CD4-positive, alpha-beta T cell treated with Interferon gamma for 1 hour (primary cell): ENCODE results near the gene PIEZO2.
"Not testable (repeated sequence)": the region's sequence is repeated elsewhere in the genome, so short reads cannot be mapped to it uniquely, and the experiment has no call there.

Experiments used
- DNase-seq: peaks from one replicate; pipeline ENCODE4 v3.0.0-alpha.2; 2020

PIEZO2 gene

GRCh38 chr18:11148680-11149440 lies 509 bp downstream of the PIEZO2 start:
- DNase-seq: no peak

DNA sequence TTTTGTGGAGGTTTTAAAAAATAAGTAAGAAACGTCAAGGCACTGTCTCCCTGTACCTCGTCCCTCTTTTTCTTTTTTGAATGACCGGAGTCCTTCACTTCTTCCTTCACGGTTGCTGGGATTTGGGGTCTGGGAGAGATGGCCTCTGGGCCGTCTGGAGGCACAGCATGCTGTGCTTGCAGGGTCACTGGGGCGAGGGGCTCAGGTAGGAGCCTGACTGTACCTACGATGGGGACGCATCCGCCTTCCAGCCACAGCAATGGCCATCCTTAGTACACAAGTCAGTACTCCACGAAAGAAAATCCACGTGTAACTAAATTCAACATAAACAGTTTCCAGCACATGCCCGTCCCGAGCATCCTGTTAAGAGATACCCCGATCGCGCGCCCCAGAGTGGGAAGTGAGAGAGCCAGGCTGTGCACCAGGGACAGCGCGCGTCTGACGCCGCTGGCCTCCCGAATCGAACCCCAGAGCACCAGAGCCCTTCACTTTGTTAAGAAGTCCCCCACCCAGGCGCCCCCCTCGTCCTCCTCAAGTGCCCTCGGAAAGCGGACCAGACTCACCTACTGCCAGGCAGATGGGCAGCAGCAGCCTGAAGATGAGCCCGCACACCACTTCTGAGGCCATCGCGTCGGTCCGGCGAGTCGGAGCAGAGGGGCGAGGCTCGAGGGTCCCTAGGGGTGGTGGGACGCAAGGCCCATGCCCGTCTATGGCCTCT lies 1.2 kb downstream of the PIEZO2 start:
- DNase-seq: no peak

DNA sequence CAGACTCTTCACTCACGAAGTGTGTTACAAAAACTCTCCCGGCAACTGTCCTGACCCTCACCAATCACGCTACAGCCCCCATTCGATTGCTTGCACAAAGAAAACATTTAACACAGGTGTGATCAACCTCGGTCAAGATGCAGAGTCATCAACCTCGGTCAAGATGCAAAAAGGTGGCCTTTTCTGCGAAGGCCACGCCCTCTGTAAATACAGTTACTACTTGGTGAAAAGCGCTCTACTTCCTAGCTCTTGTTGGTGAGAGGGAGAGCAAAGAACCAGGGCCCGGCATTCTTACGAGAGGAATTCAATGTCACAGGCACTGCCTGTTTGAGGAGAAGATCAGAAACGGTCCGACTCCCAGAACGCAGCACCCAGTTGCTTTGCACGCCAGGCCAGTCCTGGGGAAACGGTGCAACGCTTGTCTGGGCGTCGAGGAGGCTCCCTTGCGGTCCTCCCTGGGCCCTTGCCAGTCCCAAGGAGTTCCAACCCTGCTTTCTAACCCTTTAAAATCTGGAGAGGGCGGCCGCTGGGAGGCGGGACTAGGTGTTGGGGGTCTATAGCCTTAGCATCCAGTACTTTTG lies 1.9 kb downstream of the PIEZO2 start:
- no peak for DNase-seq

DNA sequence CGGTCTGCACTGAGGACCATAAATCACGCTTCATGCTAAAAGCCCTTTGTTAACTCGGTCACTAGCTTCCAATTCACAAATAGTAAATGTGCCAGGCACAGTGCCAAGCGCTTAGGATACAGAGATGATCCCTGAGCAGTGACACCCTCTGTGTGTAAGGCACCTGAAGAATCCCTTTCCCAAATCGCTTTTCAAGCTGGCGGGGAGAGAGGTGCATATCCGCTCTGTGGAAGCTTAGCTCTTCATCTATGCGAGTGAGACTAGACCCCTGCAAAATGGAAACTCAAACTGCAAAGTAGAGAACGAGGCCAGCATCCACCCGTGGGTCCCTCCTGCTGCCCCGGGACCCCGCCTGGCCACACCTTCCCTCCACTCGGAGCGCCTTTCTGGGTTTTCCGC lies 2.4 kb downstream of the PIEZO2 start:
- DNase-seq: no peak

- no peak for DNase-seq
Observed at GRCh38 chr18:11146238-11146946, 3.0 kb downstream of the PIEZO2 start.

DNA sequence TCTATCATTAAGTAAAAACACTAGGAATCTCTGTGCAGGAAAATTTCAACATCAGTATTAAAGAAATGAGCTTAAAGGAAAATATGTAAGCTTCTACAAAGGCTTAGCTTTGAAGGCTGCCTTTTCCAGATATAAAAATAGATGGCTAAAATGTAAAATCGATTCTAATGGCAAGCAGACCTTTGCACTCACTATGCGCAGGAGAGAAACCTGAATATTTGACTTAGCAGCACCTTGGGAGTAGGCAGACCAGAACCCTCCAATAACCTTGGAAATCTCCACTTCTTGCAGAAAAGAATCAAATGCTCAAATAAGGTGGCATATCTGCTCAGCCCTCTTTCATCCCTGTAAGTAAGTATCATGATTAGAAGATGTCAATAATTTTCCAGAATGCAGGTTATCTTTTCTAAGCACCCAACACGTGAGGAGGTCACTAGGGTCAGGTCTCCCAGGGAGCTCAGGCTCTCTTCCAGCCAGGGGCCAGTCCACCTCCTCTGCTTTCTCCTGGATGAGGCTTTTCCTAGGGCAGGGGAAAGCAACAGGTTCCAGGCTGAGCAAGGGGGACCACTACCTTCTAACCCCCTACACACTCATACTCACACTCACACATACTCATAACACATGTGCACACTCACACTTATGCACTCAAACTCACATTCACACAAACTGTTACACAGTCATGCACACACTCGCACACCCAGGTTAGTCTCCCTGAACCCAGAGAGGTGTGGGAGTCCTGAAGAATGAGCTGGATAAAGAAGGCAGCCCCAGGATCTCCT lies 3.8 kb downstream of the PIEZO2 start:
- no peak for DNase-seq

GRCh38 chr18:11137400-11137799 lies 12.0 kb downstream of the PIEZO2 start:
- no peak for DNase-seq

DNA sequence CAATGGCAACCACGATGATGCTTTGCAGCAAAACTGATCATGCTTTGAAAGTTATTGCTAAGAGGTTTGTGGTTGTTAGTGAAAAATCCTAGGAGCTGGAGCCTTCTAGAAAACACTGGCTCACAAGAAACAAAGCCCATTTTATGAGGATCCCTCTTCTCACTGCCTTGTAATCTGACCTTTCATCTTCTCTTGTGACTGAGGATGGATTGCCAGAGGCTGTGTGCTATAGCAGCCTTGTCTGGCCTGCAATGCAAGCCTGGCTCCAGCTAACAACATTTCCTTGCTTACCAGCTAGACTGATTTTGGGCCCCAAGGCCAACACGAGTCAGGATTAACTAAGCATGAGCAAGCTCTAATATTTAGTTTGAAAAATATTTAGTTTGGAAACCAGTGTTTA lies 13.1 kb downstream of the PIEZO2 start:
- DNase-seq: no peak

DNA sequence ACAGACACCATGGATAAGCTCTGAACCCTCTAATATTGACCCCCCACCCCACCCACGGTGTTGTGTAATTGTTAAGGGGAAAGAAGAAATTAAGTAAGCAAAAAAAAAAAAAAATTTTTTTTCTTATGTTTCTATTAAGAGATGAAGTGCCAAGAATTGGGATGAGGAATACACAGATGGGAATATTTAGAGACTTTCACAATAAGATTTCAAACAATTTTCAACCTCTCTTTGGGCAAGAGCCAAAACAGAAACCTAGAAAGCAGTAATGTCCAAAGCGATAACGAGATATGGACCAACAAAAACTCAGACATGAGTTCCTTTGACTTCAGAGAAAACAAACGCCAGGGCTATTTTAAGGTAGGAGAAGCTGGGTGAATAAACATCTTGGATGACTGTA lies 14.4 kb downstream of the PIEZO2 start:
- no peak for DNase-seq

GRCh38 chr18:11129059-11129458 lies 20.3 kb downstream of the PIEZO2 start:
- not testable (repeated sequence) for DNase-seq

- no peak for DNase-seq
Observed at GRCh38 chr18:11125492-11126315, 23.7 kb downstream of the PIEZO2 start.

DNA sequence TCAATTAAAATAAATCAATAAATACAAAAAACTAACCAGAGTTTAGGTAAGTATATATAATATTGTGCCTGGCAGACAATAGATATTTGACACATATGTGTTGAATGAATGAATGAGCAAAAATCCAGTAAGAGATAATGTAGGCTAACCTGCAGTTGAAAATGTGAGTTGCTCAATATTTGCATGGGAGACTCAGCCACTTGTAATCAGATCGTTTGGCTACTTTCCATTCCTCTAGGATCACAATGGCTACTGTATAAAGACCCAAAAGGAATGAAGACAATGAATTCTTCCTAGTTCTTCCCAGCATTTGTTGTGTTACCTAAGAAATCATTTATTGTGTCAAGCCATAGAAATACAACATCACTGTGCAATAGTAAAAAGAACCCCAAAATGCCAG lies 25.3 kb downstream of the PIEZO2 start:
- no peak for DNase-seq

- no peak for DNase-seq
Observed at GRCh38 chr18:11121443-11121849, 27.9 kb downstream of the PIEZO2 start.

DNA sequence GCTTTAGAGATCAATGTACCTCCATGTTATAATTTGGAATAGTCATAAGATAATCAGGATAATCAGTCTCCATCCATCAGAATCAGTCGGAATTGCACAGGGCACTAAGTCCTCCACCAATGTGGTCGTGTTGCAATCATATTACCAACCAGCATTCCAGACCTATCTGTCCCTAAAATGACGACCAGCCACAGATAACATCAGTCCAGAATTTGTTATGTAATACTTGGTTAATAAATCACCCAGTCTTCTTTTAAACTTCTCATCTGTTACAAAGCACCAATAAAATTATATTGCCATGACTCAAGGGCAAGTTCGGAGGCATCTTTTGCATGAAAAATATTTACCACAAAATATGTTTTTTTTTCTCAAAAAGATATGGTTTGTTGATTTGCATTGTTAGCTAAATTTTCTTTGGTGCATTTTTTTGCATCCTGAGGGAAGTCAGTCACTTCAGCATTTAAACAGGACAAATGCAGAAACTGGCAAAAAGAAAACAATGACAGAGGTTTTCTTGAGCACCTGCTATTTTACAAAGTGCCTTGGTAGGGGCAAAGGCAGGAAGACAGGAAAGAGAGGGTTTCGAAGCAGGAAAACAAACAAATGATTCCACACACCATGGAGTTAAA lies 29.3 kb downstream of the PIEZO2 start:
- DNase-seq: no peak

- DNase-seq: no peak
Observed at GRCh38 chr18:11119550-11119949, 29.8 kb downstream of the PIEZO2 start.

DNA sequence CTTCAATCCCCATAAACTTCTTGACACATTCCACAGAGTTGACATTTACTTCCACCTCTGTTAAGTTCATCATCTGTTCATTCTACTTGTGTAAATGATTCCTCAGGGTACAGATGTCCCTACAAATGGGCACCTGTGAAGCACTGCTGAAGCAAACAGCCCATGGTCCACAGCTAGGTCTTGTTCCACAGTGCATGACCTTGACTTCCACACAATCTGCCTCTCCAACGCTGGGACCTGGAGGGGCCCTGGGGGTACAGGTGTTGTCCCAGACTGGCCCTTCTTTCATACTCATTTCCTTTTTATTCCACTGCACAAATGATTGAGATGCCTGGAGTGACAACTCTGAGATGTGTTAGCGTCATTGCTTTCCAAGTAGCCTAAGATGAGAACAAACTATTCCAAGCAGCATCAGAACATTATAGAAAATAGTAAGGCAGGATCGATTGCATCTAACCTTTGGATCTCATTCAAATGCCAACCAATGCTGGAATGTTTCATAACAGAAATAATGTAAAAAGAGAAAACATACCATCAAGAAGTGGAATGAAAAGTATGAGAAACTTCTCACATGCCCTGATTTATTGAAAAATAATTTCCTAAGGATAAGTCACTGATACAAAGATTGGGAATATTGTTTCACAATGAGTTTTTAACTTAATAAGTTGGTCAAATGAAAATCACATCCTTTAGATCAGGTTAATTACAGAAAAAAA lies 31.2 kb downstream of the PIEZO2 start:
- no peak for DNase-seq

GRCh38 chr18:11115276-11115675 lies 34.1 kb downstream of the PIEZO2 start:
- DNase-seq: no peak

DNA sequence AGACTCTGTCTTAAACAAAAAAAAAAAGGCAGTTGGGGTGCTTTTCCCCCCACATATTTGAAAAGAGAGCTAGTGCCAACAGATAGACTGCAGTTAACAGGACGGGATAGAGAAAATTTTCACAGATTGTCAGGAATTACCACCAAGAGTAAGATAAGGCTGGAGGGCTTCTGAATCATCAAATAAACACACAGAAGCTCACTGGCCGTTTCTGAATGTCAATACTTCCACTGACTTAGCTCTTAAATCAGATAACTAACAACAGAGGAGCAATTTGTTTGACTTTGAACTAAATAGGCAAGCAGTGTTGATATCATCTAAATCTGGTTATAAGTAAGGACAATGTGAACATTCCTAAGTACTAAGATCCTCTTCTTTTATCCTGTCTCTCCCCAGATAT lies 34.7 kb downstream of the PIEZO2 start:
- no peak for DNase-seq

DNA sequence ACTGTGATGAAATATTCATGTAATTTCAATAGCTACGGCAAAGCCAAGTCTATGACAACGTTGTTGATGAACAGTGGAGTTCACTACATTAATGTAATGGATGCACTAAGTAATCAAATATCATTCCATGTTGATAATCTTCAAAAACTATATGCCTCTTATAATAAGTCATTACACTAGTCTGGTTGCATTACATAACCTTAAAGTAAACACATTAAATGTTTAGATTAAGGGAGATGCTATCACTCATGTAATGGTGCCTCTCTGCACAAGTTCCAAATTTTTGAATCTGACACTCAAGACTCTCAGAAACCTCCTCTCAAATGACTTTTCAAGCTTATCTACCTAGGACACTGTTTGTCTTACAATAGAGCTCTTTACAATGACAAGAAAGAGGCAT lies 35.4 kb downstream of the PIEZO2 start:
- DNase-seq: no peak

DNA sequence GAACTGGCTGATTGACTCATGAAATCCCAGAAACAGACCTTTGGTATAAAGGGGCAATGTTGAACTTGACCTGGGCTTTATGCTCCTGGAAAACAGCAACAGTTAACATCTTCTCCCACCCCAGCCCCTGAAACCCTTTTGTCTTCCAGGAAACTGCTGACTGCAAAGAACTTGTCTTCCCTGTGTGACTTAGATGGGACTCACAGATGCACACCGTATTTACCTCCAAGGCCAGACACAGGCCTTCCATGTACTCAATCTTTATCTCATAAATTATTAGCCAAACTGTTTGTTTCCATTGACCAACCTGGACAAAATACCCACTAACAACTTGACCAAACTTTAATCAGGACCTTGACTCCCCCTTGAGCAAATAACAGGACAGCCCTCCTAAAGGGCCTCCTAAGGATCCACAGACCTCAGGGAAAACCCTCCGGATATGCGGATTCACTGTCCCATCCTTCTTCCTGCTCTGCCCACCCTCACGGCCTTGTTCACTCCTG lies 36.3 kb downstream of the PIEZO2 start:
- DNase-seq: no peak
